Activated gamma-delta T cell treated with Interleukin-2 at 50 U/mL for 16 hours (primary cell): ENCODE results near the gene DCC.

Source experiments
- DNase-seq: peaks from one replicate; pipeline ENCODE4 v3.0.0-alpha.2; 2020

Gene DCC

DNA sequence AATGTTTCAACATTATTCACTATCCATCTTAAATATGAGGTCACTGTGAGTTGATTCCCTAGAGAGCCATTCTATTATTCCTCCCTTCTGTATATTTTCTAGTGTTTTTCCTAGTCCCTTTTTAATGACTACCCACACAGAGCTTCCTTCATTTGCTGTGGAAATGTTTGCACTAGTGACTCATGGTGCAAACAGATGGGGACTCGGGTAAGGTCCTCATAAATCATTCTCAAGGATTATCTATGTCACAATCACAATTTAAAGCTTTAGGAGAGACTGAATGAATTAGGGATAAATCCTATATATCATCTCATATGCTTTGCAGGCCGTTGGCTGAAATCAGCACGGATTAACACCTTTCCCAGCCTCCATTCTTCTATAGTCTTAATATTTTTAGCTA is 159.6 kb downstream of the DCC start:
- DNase-seq = no peak

DNA sequence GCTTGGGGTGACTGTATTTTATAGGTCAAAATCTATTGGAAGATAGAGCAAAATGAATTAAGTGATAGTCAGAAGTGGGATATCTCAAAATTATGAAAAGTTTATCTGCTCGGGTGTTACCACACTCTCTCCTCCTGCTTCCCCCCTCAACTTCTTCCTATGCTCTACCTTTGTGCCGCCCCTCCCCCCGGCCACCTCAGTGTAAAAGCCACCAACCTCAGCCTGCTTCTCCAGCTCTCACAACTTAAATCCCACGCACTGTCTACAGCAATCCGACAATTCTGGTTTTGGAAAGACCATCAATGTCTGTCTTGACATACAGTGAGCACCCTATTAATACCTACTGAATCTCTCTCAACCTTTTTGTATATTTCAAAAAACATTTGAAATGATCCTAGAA is 164.6 kb downstream of the DCC start:
- no peak for DNase-seq

DNA sequence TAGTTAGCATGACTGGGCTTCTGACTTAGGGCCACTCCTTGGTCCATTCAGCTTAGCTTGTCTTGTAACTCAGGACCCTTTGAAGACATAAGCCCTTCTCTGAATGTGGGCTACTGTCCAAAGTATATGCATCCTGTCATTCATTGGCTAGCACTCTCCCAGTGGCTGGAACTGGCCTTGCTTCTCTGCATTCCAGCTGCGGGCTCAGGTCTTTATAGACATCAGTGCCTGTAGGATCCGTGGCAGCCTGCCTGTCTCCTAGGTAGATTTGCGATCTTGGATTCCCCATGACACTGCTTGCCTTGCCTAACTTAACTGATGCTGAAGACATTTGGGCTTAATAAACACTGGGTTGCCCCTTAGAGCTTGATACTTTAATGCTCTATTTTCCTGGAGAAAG is 170.1 kb downstream of the DCC start:
- no peak for DNase-seq

DNA sequence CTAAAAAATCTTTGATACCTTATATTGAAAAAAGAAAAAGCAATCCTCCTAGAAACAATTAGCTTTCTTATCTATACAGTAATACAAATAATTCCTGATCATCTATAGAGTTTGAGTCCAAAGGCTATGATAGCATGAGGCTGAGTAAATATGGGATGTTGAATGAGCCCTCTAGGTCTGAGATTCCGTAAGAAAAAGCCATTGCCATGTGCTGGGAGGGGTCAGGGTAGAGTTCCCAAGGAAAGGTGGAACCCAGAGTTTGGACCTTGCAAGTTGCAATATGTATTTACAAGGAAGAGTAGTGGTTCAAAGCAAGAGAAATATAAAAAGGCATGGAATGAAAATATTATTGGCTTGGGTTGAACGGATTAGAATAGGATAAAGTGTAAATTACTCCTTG is 178.1 kb downstream of the DCC start:
- no peak for DNase-seq

DNA sequence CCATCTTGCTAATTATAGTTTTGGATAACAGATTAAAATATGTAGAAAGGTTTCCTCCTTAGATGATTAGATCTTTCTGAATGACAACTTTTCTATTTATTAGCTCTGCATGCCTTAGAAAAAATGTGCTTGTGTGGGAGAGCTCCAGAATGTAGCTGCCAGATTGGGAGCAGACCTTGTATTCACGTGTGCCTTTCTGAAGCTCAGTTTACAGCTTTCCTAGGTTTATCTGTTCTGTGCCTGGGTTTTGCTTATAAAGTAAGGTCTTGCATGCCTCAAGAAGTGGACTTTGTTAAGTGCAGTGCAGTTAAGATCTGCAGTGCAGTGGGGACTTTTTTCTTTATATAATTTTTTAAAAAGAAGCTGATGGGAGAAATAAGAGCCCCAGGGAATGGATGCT is 179.0 kb downstream of the DCC start:
- no peak for DNase-seq

DNA sequence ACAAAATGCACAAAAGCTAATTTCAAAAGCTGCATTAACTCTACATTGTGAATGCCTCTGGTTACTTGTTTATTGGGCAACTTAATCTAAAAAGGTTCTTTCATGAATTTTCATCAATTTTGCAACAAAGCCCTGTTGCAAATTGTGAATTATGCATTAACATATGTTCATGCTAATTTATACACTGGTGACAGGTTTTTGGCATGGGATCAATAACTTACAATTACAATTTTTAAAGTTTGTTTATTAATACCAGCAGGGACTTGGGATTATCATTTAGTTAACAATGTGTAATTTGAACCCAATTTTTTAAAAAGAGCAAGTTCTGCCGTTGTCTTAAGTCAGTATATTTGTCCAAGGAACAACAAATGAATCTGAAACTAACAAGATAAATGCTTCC is 183.6 kb downstream of the DCC start:
- no peak for DNase-seq

DNA sequence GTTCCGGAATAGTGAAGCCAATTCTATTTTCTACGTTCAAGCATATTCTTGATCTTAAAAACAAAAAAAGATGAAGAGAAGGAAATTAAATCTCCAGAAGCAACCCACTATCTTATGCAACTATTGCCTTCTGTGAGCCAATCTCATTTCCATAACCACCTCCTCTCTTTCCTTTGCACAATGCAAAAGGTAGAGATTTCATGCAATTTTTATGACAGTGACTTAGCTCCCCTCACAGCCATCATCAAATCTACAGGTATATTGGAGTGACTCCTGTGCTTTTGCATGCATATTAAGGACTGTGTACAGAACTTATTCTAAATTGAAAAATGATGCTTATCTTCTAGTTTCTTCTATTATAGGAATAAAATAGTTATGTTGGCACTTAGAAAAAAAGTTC is 191.8 kb downstream of the DCC start:
- no peak for DNase-seq

DNA sequence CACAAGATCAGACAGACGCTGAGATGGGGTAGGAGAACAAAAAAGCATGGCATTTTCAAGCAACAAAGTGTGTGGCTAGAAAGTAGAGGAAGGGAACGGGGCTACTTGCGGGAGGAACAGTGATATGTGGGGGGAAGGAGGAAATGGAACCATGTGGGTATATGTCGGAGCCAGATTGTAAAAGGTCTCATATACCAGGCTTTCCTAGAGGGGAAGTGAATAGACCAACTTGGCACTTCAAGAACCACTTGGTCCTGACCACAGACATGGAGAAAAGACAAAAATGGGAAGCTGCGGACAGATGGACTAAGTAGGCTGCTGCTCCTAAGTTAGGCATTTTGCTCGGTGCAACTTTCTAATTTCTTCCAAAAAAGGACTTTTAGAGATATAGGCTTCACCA is 196.0 kb downstream of the DCC start:
- DNase-seq = no peak

DNA sequence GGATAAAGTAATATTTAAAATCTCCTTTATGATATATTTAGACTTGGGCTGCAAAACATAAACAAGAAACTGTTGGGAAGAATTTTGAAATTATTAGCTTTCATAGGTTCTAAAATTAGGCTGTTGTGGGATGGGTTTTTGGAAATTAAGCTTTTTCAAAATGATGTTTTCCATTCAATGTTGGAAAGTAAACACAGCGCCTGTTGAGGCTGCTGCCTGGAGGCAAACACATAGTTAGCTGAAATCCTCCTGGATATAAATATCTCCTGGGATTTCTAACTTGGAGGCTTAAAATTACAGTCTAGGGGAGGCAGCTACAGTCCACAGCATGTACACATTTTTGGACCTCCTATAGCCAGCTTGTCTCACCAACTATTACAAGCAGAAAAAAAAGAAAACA is 197.3 kb downstream of the DCC start:
- DNase-seq = no peak

DNA sequence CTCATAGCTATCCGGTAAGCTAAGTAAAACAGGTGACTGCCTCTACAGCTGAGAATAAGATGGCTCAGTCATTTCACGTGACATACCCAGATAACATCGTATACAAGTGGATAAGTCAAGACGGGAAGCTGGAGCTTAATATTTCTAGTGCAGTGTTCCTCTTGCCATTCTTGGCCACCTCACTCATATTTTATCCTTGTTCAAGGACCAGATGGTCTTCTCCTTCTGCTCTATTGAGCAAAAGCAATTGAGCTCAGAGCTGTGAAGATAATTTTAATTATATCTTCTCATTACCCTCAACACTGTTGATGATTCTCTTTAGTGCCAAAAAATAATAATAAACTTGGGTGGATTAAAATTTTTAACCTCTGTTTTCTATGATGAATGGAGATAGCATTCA is 201.1 kb downstream of the DCC start:
- DNase-seq = no peak

DNA sequence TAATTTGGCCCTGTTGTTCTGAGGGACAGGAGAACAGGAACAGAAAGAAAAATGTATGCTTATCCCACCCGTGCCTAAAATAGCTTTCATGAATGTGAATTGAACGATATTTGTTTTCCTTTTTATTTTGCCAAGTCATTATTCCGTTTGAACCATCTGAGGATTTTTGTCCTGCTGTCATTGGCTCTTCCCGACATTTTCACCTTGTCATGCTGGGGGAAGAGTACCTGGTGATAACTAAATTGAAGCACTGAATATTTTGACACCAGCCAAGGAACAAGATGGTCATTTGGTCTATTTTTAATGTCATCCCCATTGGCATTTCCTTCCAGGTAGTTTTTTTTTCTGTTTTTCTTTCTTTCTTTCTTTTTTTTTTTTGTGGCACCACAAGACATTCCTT is 204.1 kb downstream of the DCC start:
- DNase-seq = no peak

DNA sequence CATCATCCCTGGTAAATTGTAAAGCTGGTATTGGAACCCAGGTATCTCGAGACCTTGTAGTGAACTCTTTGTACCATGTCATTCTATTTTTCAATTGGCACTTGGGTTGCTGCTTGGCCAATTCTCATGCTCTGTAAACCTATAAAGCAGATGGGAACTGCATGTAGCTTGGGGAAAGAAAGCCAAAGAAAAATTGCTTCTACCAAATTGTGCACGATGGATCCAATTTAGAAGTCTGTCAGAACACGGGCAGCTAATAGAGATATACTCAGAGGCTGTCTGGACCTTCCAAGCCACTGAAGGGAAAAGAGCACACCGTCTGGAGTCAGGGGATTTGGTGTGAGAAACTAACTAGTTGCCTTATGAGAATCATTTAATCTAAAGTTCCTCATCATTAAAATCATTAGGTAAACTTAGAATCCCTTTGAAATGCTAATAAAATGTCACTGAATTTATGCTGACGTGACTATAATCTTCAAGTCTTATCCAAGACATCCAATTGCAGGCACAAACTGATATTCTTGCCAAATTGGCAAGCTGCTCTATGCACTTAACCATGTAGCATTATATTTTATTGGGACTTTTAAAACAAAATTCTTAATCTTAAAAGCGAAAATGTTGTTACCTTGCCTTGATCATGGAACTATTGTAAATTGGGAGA is 206.8 kb downstream of the DCC start:
- DNase-seq = no peak

DNA sequence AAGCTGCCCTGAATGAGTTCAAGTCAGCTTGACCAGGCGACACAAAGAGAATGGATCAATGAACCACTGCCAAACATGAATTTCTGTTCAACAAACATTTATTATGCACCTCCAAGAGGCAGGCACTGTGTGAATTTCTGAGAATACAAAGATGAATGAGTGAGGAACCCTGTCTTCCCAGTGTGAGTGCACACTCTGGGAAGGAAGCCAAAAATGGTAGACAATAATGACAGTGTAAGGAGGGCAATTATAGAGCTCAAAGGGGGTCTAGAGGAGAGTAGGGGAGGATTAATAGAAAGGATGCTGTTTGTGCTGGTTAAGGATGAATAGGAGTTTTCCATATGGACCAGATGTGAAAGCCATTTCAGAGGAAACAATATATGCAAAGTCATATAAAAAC is 213.4 kb downstream of the DCC start:
- no peak for DNase-seq

DNA sequence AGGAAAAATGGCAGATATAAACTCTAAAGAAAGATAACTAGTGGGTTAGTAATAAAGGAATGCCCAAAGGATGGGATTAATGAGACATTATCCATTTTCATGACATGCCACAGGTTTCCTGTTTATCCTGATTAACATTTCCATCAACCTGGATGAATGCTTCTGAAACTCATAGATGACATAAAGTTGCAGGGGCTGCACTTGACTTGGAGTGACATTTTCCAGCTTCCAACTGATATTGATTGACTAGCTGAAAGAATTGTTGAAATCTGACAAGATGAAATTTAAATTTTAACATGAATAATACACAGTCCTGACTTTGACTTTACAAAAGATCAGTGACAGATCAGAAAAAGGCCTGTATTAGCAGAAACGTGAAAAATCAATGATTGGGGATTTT is 214.2 kb downstream of the DCC start:
- DNase-seq = no peak

DNA sequence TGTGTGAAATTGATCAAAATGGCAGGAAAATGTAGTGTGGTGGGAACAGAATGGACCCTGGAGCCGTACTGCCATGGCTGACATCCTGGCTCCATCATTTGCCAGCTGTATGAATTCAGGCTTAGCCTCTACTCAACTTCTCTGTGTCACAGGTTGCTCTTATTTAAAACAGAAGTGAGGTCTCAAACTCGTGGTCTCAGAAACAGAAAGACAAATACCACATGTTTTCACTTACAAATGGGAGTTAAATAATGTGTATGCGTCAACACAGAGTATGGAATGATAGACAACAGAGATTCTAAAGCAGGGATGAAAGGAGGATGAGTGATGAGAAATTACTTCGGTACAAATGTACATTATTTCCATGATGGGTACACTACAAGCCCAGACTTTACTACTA is 227.4 kb downstream of the DCC start:
- DNase-seq = no peak

DNA sequence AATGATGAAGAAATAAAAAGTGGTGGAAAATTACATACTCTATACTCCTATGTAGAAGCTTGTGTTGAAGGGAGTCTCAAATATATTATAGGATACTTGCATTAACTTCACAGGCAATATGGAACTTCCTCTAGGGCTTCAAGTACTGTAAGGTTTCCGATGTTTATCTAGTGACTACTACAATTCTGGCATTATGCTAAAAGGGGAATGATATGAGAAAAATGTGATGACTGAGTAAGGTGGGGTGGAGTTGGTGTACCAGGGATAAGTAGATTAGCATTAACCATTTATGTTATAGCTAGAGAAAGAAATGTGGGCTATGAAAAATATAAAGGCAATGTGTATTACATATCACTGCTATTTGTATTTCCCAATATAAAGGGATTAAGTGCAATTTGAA is 229.5 kb downstream of the DCC start:
- DNase-seq = no peak

DNA sequence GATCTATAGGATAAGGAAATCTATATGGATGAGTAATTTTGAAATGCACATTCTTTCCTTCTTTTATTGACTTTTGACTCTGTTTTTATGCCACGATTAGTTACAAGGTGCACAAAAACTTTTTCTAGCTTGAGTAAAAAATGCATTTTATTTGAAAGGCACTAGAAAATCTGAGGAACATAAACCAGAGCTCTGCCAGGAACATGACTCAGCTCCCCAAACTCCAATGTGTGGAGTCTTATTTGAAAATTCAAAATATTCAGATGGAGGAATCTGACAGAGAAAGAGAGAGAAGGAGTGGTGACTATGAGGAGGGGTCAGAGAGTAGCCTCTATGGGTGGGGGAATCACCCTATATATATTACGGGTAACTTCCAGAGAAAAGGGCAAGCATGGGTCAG is 231.0 kb downstream of the DCC start:
- DNase-seq = no peak

DNA sequence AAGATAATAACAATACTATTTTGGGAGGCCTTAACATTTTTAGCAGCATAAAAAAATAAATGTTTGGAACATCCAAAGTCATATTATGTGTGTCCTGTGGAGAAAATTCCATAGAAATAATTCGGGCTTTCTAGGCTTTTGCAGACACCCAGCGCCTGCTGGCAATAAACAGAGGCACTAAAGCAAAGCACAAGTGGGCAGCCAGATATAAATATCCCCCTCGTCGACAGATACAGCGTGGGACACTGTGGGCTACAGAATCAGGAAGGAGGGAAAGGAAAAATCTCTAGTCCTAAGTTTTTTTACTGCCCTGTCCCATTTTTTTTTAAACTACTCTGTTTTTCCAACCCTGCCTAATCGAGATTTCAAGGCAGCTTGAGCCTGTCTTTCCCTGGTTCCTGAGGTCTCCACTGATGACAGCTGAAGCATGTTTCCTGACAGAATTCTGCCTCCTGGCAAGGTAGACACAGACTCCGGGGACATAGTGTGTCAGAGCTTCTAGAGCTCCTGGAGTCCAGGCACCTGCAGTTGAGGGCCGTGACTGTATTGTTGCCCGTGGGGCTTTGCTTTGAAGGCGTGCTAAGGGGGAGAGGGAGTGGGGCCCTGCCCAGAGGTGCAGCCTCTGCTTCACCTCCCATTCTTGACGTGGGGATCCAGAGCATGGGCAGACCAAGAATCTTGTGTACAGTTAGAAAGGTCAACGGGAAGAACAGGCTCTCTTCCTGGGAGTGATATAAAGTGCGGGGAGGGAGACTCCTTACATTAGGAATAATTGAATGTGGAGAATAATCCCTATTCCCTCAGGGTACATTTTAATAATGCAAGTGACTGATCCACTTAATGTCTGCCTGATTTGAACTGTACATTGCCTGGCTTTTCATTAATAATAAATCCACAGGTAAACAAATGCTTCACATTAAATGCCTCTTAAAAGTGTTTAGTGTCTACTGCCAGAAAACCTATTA is 232.3 kb downstream of the DCC start:
- DNase-seq = no peak

DNA sequence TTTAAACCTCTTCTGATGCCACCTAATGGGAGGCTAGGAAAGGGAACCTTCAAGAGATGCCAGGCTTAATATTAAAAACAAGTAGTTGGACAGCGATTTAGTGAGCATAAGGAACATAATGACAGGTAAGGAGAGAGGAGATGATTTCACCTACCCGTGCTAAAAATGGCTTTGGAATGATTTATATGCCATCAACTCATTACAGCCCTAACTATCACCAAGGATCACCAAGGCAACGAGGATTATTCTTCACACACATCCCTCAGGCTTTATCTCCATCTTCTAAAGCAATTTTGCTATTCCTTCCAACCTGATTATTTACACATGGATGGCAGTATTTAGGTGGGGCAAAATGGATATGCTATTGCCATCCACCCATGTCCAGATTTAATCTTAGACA is 237.8 kb downstream of the DCC start:
- no peak for DNase-seq

DNA sequence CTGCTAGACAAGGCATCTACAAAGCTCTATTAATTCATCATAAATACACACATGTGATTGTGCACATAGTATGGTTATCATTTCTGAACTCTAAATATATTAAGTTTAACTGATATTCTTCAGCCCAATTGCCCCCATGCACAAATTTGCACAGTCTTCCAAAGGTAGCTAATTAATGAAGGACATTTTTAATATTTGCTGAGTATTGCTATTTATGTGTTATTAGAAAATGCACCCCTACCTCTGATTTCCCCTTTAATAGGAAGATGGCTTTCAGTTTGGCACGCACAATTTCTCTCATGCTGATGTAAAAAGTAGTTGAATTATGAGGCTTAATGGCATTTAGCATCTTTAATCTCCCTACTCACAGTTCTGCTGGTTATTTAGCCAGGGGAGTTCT is 242.1 kb downstream of the DCC start:
- no peak for DNase-seq

DNA sequence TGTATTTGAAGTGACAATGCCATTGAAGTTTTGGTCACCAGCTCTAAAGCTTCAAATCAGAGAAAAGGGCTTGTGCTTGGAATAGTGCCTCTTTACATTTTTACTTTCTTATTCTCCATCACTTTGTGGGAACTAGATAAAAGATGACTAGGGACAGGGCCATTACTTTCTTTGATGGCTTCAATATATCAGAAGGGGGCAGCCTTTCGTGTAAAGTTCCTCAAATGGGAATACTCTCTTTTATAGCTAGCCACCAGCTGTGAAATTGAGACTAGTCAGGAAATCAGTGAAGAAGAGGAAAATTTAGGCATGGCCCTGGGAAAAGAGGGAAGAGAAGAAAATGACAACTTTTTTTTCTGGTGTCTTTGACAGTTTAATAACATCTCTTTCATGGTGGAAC is 242.5 kb downstream of the DCC start:
- no peak for DNase-seq

DNA sequence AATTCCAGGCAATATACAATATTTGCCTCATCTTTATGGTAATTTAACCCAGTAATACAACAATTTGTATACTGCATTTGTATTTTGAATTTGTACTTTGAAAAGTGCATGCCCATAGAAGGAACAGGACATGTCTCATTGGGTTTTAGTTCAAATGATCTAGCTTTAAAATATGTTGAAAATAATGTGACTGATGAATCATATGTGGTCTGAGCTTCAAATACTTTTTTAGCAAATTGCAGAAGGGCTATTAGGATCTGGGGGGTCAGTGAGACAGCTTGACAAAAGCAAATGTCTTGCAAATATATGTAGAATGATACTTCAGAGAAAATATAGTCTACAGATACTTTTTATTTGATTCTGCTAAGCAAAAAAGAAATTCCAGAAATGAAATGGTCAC is 248.9 kb downstream of the DCC start:
- no peak for DNase-seq

DNA sequence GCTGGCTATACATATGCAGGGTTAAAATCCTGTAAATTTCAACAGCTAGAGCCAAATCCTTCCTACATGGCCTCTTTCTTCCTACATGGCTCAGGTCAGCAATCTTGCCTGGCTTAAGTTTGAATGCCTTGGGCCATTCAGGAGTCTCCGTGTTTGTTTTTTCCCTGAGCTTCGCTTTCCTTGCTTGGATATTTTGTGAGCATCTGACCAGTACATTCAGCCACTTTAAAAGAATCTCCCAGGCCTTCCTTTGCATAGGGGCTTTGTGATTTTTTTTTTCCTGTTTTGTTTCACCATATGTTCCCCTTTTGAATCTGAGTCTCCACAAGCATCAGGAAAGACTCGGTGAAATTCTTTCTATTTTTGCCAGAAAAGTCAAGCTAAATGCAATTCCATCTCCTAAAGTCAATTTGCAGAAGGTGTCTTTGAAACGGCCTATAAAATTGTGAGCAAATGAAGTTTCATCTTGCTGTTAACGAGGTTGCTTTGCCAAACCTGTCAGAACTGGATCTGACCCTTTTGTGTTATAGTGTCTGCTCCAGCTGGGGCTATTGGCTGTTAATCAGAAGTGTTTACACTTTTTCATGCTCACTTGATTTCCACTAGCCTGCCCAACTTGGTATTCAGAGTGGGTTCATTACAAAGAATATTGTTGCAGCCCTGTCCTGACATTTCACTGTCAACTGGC is 256.9 kb downstream of the DCC start:
- no peak for DNase-seq

DNA sequence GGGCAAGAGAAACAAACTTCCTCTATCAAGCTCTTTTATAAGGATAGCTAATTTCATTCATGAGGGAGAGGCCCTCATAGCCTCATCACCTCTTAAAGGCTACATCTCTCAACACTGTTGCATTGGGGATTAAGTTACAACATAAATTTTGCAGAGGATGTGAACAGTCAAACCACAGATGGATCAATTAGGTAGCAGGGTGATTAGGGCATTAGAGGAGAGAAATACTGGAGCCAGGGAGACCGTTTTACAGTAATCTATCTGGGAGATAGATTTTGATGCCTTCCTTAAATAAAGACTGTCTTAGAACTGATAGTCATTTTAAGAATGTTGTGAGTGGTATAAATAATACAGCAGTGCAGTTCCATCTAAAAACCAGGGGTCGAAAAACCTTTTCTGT is 258.9 kb downstream of the DCC start:
- no peak for DNase-seq
